Transverse colon (tissue), 4 donors: ENCODE data around the gene IL22RA1.

Source experiments
- EP300 ChIP-seq: sonication (generic); formaldehyde crosslinking; IDR thresholded peaks from one replicate; pipeline ENCODE4 v1.6.1; 2017; ENCODE audit warnings: antibody characterized with exemption, low read depth
- POLR2A ChIP-seq: fragments of 450-650 bp; IDR thresholded peaks from one replicate; pipeline ENCODE4 v1.6.1; 2016; ENCODE audit warnings: antibody characterized with exemption, mild to moderate bottlenecking, moderate library complexity
- POLR2AphosphoS5 ChIP-seq, 3 donors: sonication (generic); formaldehyde crosslinking; IDR thresholded peaks; one replicate each; pipeline ENCODE4 v1.6.1; 2016; ENCODE audit warnings: antibody characterized with exemption in 3 of 3
- TF ChIP-seq, protein P1 (sequence below), 5 experiments: fragments of 200-600 bp in 3 of 5; fragments of 450-650 bp in 2 of 5; sonication (generic) in 3 of 5; IDR thresholded peaks; 1 replicate in 2 of 5; 2 replicates in 3 of 5; pipeline ENCODE4 v1.5.1; 2016 to 2017; ENCODE audit warnings: antibody characterized with exemption in 5 of 5, inconsistent platforms in 3 of 5, mild to moderate bottlenecking in 2 of 5, moderate library complexity in 1 of 5

DNA sequence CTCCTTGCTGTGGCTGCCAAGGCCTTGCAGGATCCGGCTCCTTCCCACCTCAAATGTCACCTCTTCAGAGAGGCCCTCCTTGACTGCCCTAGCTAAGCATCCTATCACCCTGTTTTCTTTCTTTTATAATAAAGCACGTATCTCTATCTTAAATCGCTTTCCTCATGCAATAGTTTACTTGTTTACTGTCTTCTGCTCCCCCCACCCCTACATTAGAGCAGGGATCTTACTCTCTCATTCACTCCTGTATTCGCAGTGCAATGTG lies 67.4 kb downstream of the IL22RA1 start:
- TF ChIP-seq, protein P1, sequence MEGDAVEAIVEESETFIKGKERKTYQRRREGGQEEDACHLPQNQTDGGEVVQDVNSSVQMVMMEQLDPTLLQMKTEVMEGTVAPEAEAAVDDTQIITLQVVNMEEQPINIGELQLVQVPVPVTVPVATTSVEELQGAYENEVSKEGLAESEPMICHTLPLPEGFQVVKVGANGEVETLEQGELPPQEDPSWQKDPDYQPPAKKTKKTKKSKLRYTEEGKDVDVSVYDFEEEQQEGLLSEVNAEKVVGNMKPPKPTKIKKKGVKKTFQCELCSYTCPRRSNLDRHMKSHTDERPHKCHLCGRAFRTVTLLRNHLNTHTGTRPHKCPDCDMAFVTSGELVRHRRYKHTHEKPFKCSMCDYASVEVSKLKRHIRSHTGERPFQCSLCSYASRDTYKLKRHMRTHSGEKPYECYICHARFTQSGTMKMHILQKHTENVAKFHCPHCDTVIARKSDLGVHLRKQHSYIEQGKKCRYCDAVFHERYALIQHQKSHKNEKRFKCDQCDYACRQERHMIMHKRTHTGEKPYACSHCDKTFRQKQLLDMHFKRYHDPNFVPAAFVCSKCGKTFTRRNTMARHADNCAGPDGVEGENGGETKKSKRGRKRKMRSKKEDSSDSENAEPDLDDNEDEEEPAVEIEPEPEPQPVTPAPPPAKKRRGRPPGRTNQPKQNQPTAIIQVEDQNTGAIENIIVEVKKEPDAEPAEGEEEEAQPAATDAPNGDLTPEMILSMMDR (IDR thresholded peaks at IDR 0.05), result no peak
- TF ChIP-seq POLR2A (no peak), EP300 (no peak), POLR2AphosphoS5 (IDR thresholded peaks at IDR 0.05) (no peak)
